ENCODE measurements around the gene LCT. TPM values are rescaled to one million over a fixed set of nuclear protein-coding genes. Genes with fewer than 3 reads are reported as not detected.

The LCT gene
- total and polyA plus RNA-seq, 2 of the 4 experiments (the other 2 are of a cell fraction): under 0.01 TPM; not detected in 1

DNA sequence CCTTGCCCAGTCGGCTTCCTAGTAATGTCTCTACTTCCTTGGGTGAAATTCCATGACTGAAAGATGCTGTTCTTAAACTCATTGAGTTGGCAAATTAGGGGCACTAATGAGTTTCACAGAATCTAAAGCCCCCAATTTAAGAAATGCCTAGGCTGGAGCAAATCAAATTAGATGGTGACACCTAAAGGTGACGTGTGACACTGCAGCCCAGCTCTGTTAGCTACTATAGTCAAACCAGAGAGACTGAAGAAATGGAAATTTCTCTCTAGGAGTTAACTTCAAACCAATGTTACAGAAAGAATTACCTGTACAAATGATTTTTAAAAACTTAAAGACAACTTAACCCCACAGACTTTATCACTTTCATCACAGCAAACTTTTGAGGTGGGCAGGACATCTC is 37.2 kb downstream of the LCT start:
- DNase-seq (no peak), ATAC-seq (ENCODE audit: low read depth) (no peak)
- ChIA-PET POLR2A (ENCODE audit: unreplicated experiment) (no interaction called here), CTCF (no interaction called here)
- no peak overlapping the region for H3K27ac ChIP-seq (ENCODE audit: insufficient read depth, low read length)
- no peaks in the 10 kb centered on the region for H3K9me1 ChIP-seq (ENCODE audit: insufficient read depth, low read length)
- no peak overlapping the region for H3K9ac ChIP-seq (ENCODE audit: low read depth, low read length)
- H3K4ac ChIP-seq (ENCODE audit: low read depth, low read length): no peak overlapping the region
- H4K20me1 ChIP-seq (ENCODE audit: insufficient read depth, low read length): no peaks in the 10 kb centered on the region
- in situ Hi-C loops (cut with MboI; ENCODE audit: low sequenced_read_pairs): no loop called here
- WGBS, 2 experiments (ENCODE audit: extremely low coverage in 2 of 2, insufficient read length in 1 of 2): 40% methylated on average over 1 of the region's 2 CpGs; no CpG with 5 or more reads in 1 of the 2 experiments
- H3K27me3 ChIP-seq (ENCODE audit: control insufficient read depth, insufficient read depth, low read length): no peaks in the 10 kb centered on the region
- no peak overlapping the region for H2BK120ac ChIP-seq (ENCODE audit: low read depth, low read length)
- no peak overlapping the region for H3K4me2 ChIP-seq (ENCODE audit: low read depth, low read length)
- H3K18ac ChIP-seq (ENCODE audit: low read depth, low read length): no peak overlapping the region
- no peak for TF ChIP-seq MXI1 (IDR thresholded peaks at IDR 0.05; ENCODE audit: borderline replicate concordance, low read depth, low read length)
- TF ChIP-seq CEBPB (IDR thresholded peaks at IDR 0.05; ENCODE audit: low read depth, low read length): no peak
- TF ChIP-seq MAZ (IDR thresholded peaks at IDR 0.05; ENCODE audit: borderline replicate concordance, low read depth, low read length): no peak
- no peak for TF ChIP-seq RAD21 (IDR thresholded peaks at IDR 0.05; ENCODE audit: low read length)
- no peak for TF ChIP-seq CHD1 (IDR thresholded peaks at IDR 0.05; ENCODE audit: low read depth, low read length)
- TF ChIP-seq MAFK (IDR thresholded peaks at IDR 0.05; ENCODE audit: low read depth, low read length): no peak
- no peak for TF ChIP-seq POLR2A (IDR thresholded peaks at IDR 0.05; ENCODE audit: low read depth, low read length)
- TF ChIP-seq SMC3 (IDR thresholded peaks at IDR 0.05; ENCODE audit: low read depth, low read length): no peak
- TF ChIP-seq, protein P1, sequence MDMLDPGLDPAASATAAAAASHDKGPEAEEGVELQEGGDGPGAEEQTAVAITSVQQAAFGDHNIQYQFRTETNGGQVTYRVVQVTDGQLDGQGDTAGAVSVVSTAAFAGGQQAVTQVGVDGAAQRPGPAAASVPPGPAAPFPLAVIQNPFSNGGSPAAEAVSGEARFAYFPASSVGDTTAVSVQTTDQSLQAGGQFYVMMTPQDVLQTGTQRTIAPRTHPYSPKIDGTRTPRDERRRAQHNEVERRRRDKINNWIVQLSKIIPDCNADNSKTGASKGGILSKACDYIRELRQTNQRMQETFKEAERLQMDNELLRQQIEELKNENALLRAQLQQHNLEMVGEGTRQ (IDR thresholded peaks at IDR 0.05; ENCODE audit: low read depth, low read length): no peak
- TF ChIP-seq BHLHE40 (IDR thresholded peaks at IDR 0.05; ENCODE audit: low read depth, low read length): no peak
- no peak overlapping the region for H4K5ac ChIP-seq (ENCODE audit: low read depth, low read length)
- no peak overlapping the region for H2AFZ ChIP-seq (replicated peaks; ENCODE audit: low read length, poor library complexity)
- no peak overlapping the region for H2BK15ac ChIP-seq (ENCODE audit: low read depth, low read length)
- H2BK20ac ChIP-seq (ENCODE audit: low read depth, low read length): no peak overlapping the region
- H4K91ac ChIP-seq (ENCODE audit: insufficient read depth, low read depth, low read length): no peak overlapping the region
- no peaks in the 10 kb centered on the region for H3K36me3 ChIP-seq (ENCODE audit: control insufficient read depth, insufficient read depth, low read length)
- H3K4me3 ChIP-seq (ENCODE audit: insufficient read depth, low read depth, low read length): no peak overlapping the region
- H3K23ac ChIP-seq (ENCODE audit: low read depth, low read length): no peak overlapping the region
- H3K56ac ChIP-seq (ENCODE audit: extremely low read depth, insufficient read depth, low read length): no peak overlapping the region
- no peak overlapping the region for H2AK9ac ChIP-seq (replicated peaks; ENCODE audit: low read depth, low read length, poor library complexity)
- no peaks in the 10 kb centered on the region for H3K79me1 ChIP-seq (ENCODE audit: low read depth in 1 of 2, low read length in 2 of 2)
- BruUV-seq (replicated peaks): no TSS peak
- H2BK5ac ChIP-seq (ENCODE audit: low read depth, low read length, poor library complexity, severe bottlenecking): no peak overlapping the region
- H3K9me3 ChIP-seq (ENCODE audit: control insufficient read depth, insufficient read depth, low read length): peaks cover 3% of the 10 kb centered on the region; the same call in 1 of the 2 replicates
- no peak overlapping the region for H3K14ac ChIP-seq (replicated peaks; ENCODE audit: low read depth, low read length)
- H4K8ac ChIP-seq (ENCODE audit: low read depth in 2 of 2, low read length in 2 of 2): no peak overlapping the region
- intact Hi-C loops (cut with micrococcal nuclease): loop anchor here (5.0 kb wide), 1 partner anchor 812 kb away; no protein-coding TSS in a partner anchor
- H2AK5ac ChIP-seq (ENCODE audit: low read depth, low read length): no peak overlapping the region
- dilution Hi-C loops (cut with HindIII; ENCODE audit: low sequenced_read_pairs, unreplicated experiment): no loop called here
- H3K4me1 ChIP-seq (ENCODE audit: control insufficient read depth, insufficient read depth, low read length): no peaks in the 10 kb centered on the region

All from IMR-90 (cell line).